Gastrocnemius medialis (tissue), 4 donors: ENCODE results near the gene NR1H3. TPM values are rescaled to one million over a fixed set of nuclear protein-coding genes. Genes with fewer than 3 reads are reported as not detected.

Experiments
- ATAC-seq, 2 donors: fragments of 150-250 bp; one replicate each; pipeline ENCODE4 v1.9.1; 2016
- DNase-seq, 2 donors: peaks; one replicate each; pipeline ENCODE4 v3.0.0-alpha.2; 2019
- H3K27ac ChIP-seq, 4 donors: fragments of 200-600 bp; sonication (generic); 1 replicate in 1 of 4; 2 replicates in 3 of 4; pipeline ENCODE4 v1.5.1; 2016 to 2018; ENCODE audit warnings: mild to moderate bottlenecking in 2 of 4, moderate library complexity in 1 of 4
- H3K27me3 ChIP-seq, 3 donors: fragments of 200-600 bp; sonication (generic) in 2 of 3; 1 replicate in 1 of 3; 2 replicates in 2 of 3; pipeline versions ENCODE4 v1.5.1 to v1.6.0; 2016 to 2019; ENCODE audit warnings: mild to moderate bottlenecking in 1 of 3, moderate library complexity in 1 of 3
- H3K36me3 ChIP-seq, 2 donors: fragments of 200-600 bp; sonication (generic) in 1 of 2; one replicate each; pipeline ENCODE4 v1.5.1; 2017 to 2018
- H3K4me1 ChIP-seq, 2 donors: fragments of 200-600 bp; sonication (generic) in 1 of 2; one replicate each; pipeline ENCODE4 v1.5.1; 2016 to 2017; ENCODE audit warnings: mild to moderate bottlenecking in 2 of 2
- H3K4me3 ChIP-seq, 4 donors: fragments of 200-600 bp; sonication (generic) in 3 of 4; 1 replicate in 1 of 4; 2 replicates in 3 of 4; pipeline ENCODE4 v1.5.1; 2016 to 2019; ENCODE audit warnings: mild to moderate bottlenecking in 2 of 4
- H3K9me3 ChIP-seq, 3 donors: fragments of 200-600 bp; sonication (generic) in 2 of 3; 1 replicate in 1 of 3; 2 replicates in 2 of 3; pipeline ENCODE4 v1.5.1; 2016 to 2019
- CTCF ChIP-seq, 5 experiments: fragments of 450-650 bp in 3 of 5; fragments of 200-600 bp in 2 of 5; sonication (generic) in 2 of 5; IDR thresholded peaks in 4 of 5; conservative IDR thresholded peaks in 1 of 5; 1 replicate in 4 of 5; 2 replicates in 1 of 5; pipeline ENCODE4 v1.5.1; 2016 to 2019; ENCODE audit warnings: antibody characterized with exemption in 5 of 5, mild to moderate bottlenecking in 3 of 5, moderate library complexity in 3 of 5
- POLR2A ChIP-seq, 2 donors: fragments of 450-650 bp; IDR thresholded peaks; one replicate each; pipeline ENCODE4 v1.6.1; 2017; ENCODE audit warnings: antibody characterized with exemption in 2 of 2, mild to moderate bottlenecking in 2 of 2, moderate library complexity in 2 of 2
- in situ Hi-C, 4 donors: fragments of 200-750 bp; cut with MboI; loops; one replicate each; pipeline versions ENCODE4 v1.15.0 to v1.8.0; 2017; ENCODE audit warnings: low sequenced_read_pairs in 4 of 4
- intact Hi-C: fragments of 100-400 bp; cut with DNase I; formaldehyde crosslinking; loops from one replicate; pipeline ENCODE4 v1.15.1; 2023; ENCODE audit warnings: low total_unique reads
- total RNA-seq, 4 donors: library from RNA; depleted of rRNA; stranded (reverse); fragments of >200 nt; gene quantifications; one replicate each; pipeline versions ENCODE4 v1.1.0 to v1.2.3, GENCODE V29; 2016

The NR1H3 gene
- total RNA-seq, 4 donors from 2014 or later = 7.9 to 16.3 (median 12.1) TPM

GRCh38 chr11:47264521-47264920 is 6.7 kb downstream of the NR1H3 start:
- no peak for ATAC-seq
- peaks cover 6 to 11% of the 10 kb centered on the region in 2 donors for H3K4me1 ChIP-seq
- no peaks in the 10 kb centered on the region for H3K9me3 ChIP-seq
- no peak for TF ChIP-seq POLR2A (IDR thresholded peaks at IDR 0.05)
- TF ChIP-seq CTCF (IDR thresholded peaks at IDR 0.05 in 4 of 5, conservative IDR thresholded peaks at IDR 0.05 in 1 of 5) = no peak
- in situ Hi-C loops (no loop called here), intact Hi-C loops (no loop called here)
- no peak for DNase-seq
- H3K4me3 ChIP-seq = no peak overlapping the region
- no peaks in the 10 kb centered on the region for H3K27me3 ChIP-seq
- no peaks in the 10 kb centered on the region for H3K36me3 ChIP-seq
- H3K27ac ChIP-seq = no peak overlapping the region

GRCh38 chr11:47267876-47268275 is 10.1 kb downstream of the NR1H3 start:
- no peaks in the 10 kb centered on the region for H3K27me3 ChIP-seq
- H3K27ac ChIP-seq = peak overlapping the region in 1 of 4 donors; percentile 98
- no peaks in the 10 kb centered on the region for H3K9me3 ChIP-seq
- TF ChIP-seq CTCF (IDR thresholded peaks at IDR 0.05 in 4 of 5, conservative IDR thresholded peaks at IDR 0.05 in 1 of 5) = no peak
- no peak for TF ChIP-seq POLR2A (IDR thresholded peaks at IDR 0.05)
- in situ Hi-C loops = no loop called here
- H3K4me1 ChIP-seq = peaks cover 24 to 34% of the 10 kb centered on the region in 2 donors
- intact Hi-C loops = loop anchor here (2.0 kb wide), 1 partner anchor 91 kb away; the partner anchor contains the start of gene ARFGAP2
- ATAC-seq (no peak), DNase-seq (no peak)
- no peak overlapping the region for H3K4me3 ChIP-seq
- no peaks in the 10 kb centered on the region for H3K36me3 ChIP-seq

- DNase-seq (no peak), ATAC-seq (no peak)
- Histone ChIP-seq H3K4me1 (peaks cover 30 to 40% of the 10 kb centered on the region in 2 donors), H3K4me3 (peak overlapping the region in 2 of 4 donors; percentile 55 to 87), H3K36me3 (no peaks in the 10 kb centered on the region), H3K9me3 (no peaks in the 10 kb centered on the region), H3K27ac (peak overlapping the region; percentile 98 to 99 (median 98)), H3K27me3 (no peaks in the 10 kb centered on the region)
- intact Hi-C loops = loop anchor here (1.0 to 2.0 kb wide), 4 partner anchors 20 to 92 kb away; partner anchors contain the start of genes ACP2, ARFGAP2 and DDB2
- in situ Hi-C loops = no loop called here
- TF ChIP-seq CTCF (IDR thresholded peaks at IDR 0.05 in 4 of 5, conservative IDR thresholded peaks at IDR 0.05 in 1 of 5) = no peak
These were observed 10.7 kb downstream of the NR1H3 start for GRCh38 chr11:47268448-47269001.

GRCh38 chr11:47269002-47269828 is 11.4 kb downstream of the NR1H3 start:
- Histone ChIP-seq H3K9me3 (no peaks in the 10 kb centered on the region), H3K4me1 (peaks cover 37 to 40% of the 10 kb centered on the region in 2 donors), H3K27ac (peak overlapping the region; percentile 98 to 99 (median 98)), H3K36me3 (no peaks in the 10 kb centered on the region), H3K27me3 (no peaks in the 10 kb centered on the region), H3K4me3 (peak overlapping the region; percentile 55 to 87 (median 86))
- intact Hi-C loops (loop anchor here (1.0 to 2.0 kb wide), 4 partner anchors 21 to 92 kb away; partner anchors contain the start of genes ACP2, ARFGAP2 and DDB2), in situ Hi-C loops (no loop called here)
- ATAC-seq (peak; percentile 77 to 81), DNase-seq (peak; percentile 88 to 93)
- TF ChIP-seq CTCF (IDR thresholded peaks at IDR 0.05 in 4 of 5, conservative IDR thresholded peaks at IDR 0.05 in 1 of 5) = no peak
- no peak for TF ChIP-seq POLR2A (IDR thresholded peaks at IDR 0.05)
